HG03095 (cell line): ENCODE measurements around the gene KRT83.

ENCODE experiments used
- ATAC-seq: cut with Tn5 transposase; IDR thresholded peaks from one replicate; pipeline ENCODE4 v1.9.1; 2021; ENCODE audit warnings: moderate library complexity; ENCODE audit not compliant: unreplicated experiment

The KRT83 gene

DNA sequence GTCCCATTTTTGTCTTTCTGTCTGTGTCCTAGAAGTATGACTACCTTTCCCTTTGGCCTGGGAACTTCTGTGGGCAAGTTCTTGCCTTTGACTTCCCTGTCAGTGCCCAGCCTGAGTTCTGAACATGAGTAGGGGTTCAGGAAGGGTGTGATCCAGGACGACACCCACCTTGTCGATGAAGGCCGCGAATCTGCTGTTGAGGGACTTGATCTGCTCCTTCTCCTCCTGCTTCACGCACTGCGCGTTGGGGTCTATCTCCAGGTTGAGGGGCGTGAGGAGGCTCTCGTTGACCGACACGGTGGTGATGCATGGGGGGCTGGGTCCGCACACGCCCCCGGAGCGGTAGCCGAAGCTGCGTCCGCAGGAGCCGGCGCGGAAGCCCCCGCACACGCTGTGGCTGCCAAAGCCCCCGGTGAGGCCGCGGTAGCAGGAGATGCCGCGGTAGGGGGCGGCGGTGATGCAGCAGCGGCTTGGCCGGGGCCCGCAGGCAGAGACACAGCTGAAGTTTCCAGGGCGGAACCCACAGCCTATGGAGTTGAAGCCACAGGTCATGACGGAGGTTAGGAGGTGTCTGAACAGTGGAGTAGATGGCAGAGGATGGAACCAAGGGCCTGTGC lies at the start of gene KRT83:
Gene KRT83 (minus strand): TSS at position 615 of the 617 bp plus-strand sequence. CDS start 63 bp downstream, at position 552.
- no peak for ATAC-seq

DNA sequence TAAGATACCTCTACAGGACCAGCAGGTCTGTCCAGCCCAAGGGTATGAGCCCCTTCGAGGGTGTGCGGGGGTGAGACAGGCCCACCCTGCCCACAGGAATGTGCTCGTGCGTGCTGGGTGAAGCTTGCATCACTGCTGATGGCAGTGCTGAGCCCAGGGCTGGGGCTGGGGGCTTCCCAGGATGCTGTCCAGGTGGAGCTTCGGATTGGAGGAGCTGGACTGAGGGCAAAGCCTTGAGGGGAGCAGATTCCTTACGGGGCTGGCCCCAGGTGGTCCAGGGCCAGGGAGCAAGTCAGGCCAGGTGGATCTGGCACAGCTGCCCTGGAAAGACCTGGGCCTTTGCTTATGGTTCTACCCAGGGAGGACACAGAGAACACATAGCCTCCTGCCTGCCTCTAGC lies 48.6 kb upstream of the KRT83 start:
- ATAC-seq, result no peak

DNA sequence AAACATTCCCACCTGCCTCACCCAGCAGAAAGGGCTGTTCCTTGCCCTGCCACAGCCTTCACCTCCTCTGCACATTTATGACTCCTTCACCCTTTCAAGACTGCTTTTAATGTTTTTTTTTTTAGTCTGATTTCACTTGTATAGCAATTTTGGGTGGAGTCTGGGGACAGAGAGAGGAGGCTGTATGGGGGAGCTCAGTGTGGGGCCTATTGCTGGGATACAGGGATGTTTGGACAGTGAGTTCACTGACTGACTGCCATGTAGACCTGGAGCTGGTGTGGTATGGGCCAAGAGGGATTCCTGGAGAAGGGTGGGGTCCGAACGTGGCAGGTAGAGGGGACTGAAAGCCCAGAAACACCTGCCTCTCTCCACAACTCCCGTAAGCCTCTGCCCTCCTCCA lies 48.0 kb upstream of the KRT83 start:
- no peak for ATAC-seq

DNA sequence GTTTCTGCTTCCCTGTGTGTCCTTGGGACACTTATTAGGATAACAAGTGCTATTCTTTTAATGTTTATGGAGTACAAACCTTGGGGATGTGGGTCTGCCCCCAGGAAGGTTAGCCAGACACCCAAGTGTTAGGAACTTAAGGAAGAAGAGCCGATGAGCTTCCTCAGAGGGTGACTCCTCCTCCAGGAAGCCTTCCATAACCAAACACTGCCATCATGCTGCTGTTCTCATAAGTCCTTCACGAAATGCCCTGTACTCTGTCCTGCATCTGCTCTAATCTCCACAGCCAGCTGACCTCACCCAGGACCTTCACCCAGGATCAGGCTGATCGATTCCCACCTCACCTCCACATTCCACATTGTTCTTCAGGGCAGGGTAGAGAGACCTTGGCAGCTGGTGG lies 47.3 kb upstream of the KRT83 start:
- no peak for ATAC-seq

DNA sequence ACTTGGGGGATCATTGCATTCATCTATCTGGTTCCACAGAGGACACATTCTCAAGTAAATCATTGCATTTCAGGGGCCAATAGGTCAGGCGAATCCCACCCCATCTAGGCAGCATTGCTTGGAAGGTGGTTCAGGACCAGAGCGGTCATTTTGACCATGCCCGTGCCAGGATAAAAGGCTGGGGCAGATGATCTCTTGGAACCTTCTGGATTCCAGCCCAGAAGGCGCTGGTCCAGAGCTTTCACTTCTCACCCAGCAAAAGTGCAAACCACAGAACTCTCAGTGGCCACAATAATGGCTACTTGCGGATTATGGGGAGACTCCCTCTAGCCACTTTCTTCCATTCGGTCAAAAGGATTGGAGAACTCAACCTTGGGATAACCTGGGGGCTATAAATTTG lies 46.7 kb upstream of the KRT83 start:
- ATAC-seq, result no peak

DNA sequence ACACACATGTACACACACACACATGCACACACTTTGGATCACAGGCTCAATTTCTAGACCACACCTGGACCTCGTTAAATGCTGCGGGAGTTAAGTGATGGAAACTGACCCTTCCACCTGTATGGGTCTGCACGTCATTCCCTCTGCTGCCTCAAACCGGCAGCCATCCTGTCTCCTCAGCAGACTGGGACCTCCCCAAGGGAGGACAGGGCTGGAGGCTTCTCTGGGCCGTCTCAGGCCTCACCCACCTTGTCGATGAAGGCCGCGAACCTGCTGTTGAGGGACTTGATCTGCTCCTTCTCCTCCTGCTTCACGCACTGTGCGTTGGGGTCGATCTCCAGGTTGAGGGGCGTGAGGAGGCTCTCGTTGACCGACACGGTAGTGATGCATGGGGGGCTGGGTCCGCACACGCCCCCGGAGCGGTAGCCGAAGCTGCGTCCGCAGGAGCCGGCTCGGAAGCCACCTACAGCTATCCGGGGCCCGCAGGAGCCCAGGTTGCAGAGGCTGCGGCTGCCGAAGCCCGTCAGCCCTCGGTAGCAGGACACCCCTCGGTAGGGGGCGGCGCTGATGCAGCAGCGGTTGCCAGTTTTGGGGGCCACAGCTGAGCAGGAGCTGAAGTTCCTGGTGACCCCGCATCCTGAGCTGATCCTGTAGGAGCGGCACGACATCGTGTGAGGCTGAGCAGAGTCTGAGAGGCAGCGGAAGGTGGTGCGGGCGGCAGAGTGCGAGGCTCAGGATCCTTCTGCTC lies 45.7 kb upstream of the KRT83 start, which contains the start of gene KRT85:
Gene KRT85 (minus strand): TSS at position 744 of the 748 bp plus-strand sequence. CDS start 76 bp downstream, at position 668.
- no peak for ATAC-seq

DNA sequence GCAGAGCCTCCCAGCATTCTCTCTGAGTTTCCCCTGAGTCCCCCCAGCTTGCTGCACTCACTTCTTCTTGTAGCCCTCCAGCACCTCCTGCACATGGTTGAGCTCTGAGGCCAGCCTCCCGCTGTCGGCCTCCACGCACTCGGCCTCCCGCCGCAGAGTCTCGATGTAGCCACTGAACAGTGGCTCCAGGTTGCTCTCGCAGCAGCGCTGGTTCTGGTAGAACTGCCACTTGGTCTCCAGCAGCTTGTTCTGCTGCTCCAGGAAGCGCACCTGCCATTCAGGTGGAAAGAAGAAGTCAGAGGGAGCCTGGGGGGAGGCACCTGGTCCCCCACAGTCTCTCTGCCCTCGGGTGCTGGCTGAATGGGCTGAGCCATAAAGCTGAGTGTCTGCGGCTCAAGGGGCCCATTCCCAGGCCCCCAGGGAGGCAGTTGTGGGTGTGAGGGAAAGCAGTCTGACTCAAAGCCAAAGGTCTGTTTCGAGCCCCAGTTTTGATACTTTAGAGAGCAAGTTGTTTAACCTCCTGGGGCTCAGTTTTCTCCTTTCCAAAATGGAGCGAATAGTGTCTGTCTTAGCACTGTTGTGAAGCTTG lies 43.8 kb upstream of the KRT83 start:
- ATAC-seq, result no peak

DNA sequence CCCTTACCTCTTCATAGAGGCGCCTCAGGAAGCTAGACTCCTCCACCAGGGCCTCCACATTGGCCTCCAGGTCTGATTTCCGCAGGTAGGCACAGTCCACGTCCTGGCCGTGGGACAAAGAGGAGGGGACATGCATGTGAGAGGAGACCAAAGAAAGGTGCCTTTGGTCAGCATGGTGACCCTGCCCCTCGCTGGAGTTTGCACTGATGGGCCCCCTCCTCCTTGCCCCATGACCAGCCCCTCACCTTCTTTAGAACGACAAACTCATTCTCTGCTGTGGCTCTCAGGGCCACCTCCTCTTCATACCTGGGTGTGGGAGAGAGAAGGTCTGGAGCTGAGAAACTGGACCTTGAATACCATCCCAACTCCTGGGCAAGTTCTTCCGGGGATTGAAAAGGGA lies 42.9 kb upstream of the KRT83 start:
- ATAC-seq, result no peak

DNA sequence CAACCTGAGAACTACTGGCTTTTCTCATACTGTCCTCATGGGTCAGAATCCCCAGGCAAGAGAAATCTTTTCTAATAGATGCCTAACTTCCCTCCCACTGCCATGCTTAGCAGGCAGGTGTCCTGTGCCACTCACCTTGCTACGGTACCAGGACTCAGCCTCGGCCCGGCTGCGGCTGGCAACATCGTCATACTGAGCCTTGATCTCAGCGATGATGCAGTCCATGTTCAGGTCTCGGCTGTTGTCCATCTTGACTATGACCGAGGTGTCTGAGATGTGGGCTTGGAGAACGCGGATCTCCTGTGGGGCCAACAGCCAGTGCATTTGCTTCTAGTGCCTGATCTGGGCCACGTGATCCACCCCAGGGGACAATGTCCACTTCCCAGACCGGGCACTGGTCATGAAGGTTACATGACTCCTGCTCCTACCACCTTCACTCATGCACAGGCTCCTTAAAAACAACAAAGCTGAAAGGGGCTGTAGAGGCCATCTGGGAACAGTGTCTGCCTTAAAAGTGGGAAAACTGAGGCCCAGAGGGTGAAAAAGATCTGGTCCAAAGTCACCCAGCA lies 42.0 kb upstream of the KRT83 start:
- no peak for ATAC-seq

DNA sequence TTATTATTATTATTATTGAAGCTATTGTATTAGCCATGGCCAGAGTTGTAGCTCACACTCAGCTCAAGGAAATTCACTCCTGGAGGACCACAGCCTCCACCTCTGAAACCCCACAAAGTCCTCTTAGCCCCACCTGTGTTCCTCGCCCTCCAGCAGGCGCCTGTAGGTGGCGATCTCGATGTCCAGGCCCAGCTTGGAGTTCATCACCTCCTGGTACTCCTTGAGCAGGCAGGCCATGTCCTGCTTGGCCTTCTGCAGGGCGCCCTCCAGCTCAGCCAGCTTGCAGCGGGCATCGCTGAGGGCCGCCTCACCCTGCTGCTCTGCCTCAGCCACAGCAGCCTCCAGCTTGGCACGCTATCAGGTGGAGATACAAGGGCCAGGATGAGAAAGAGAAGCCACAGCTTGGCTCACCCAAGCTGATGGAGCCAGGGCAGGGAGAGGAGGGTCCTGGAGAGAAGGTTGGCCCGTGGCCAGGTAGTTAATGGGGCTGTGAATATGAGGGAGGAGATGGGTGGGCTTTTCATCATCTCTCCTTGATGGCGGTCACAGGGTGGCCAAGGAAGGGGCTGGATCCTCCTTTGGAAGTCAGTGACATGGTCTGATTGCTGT lies 41.0 kb upstream of the KRT83 start:
- no peak for ATAC-seq

DNA sequence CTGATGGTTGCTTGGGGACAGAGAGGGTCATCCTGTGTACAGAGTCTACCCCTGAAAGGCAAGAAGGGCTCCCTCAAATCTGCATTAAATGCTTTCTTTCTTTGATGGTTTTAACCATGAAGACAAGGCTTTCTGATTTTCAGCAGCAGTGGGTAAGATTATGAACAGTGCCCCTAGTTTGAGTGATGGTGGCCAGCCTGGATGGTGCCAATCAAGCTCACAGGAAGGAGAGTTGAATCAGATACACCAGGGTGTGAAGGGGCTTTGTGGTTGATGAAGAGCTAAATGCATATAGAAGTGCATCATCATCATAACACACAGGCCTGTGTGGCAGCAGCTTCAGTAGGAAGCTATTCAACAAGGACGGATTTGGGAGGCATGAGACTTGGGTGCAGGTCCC lies 40.4 kb upstream of the KRT83 start:
- no peak for ATAC-seq

DNA sequence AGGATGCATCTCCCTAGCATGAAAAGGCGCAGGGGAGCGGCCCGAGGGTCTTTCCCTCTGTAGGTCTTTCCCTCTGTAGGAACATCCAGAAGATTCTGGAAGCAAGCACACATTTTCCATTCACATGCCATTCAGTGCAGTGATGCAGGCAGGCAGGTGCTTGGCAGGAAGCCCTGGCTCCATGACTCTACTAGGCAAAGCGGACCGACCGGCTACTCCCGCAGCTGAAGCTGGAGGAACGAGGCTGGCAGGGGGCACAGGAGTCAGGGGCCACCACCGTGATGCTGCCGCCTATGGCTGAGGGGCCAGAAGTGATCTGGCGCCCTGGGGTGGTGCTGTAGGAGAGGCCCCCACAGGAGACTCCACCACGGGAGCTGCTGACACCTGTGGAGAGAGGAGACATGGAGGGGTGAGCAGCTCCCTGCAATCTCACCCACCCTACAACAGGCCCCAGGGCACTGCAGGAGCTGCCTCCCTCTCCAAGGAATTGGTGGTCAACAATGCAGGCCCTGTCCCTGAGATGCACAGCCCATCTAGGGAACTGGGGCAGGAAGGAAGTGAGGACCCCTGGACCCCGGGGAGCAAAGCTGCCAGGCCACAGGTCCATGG lies 39.6 kb upstream of the KRT83 start:
- no peak for ATAC-seq

DNA sequence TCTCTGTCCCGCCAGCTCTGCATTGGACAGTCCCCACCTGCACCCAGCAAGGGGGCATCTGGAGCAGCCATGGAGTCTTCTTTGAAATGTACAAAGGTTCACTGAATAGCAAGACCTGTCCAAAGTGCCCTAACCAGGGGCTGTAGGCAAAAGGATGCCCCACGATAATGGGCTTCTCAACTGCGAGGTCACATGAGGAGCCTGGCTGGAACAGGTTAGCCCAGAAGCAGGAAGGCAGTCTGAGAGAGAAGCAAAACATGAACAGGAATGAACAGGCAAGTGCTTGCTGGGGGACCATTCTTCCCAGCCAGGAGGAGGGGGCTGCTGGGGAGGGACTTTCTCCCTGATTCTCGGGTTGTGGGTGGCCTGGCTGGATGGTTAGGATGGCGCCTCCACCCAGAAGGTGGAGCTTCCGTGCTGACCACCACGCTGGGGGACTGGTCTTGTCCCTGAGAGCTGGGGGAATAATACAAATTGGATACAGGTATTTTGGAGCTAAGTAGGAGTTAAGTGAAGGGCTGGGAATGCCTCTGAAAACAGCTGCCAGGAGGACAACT lies 39.0 kb upstream of the KRT83 start:
- ATAC-seq, result no peak

DNA sequence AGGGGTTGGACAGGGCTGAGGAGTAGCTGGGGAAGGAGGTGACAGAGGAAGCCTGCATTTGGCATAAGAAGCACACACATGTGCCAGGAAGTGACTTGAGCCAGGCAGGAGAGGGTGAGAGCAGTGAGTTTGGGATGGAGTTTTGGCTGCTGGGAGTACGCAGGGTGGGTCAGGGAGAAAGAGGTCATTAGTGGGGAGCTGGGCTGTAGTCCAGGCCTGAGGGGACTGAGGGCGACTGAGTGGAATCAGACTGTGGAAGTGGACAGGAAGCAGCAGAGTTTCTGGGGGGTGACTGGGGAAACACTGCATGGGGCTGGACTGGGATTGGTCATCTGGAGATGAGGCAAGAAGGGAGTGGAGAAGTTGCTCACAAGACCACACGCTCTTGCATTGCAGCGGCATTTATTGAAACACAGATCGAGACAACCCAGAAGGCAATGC lies 38.4 kb upstream of the KRT83 start:
- no peak for ATAC-seq

DNA sequence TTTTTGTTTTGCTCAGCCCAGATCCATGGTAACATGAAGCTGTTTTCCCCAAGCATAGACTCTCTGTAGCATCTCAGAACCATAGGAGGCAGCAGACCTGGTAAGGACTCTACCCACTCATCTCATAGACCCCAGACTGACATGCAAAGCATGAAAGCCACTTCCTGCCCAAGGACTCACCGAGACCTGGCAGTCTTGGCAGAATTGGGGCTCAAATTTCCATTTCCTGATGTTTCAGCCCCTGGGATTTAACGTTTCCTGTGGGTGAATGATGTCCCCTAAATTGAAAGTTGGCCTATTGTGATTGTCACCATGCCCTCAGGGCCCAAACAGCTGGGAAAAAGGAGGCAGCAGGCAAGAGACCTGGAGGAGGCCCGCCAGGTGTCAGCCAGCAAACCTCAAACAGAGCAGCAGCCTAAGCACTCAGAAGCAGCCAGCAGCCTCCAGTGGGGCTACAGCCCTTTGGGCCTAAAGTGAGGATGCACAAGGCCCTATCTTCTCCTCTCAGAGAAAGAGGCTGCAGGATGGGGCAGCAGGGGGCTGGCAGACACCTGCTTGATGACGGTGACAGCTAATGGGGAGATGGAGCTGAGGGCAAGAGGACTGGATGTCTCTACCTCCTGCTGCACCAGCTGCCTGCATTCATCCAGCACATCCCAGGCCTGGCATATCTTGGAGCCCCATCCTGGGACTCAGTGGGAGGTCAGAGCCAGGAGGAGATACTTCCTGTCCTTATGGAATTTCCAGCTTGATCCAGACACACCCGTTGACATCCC lies 37.6 kb upstream of the KRT83 start:
- ATAC-seq, result peak; percentile 88

DNA sequence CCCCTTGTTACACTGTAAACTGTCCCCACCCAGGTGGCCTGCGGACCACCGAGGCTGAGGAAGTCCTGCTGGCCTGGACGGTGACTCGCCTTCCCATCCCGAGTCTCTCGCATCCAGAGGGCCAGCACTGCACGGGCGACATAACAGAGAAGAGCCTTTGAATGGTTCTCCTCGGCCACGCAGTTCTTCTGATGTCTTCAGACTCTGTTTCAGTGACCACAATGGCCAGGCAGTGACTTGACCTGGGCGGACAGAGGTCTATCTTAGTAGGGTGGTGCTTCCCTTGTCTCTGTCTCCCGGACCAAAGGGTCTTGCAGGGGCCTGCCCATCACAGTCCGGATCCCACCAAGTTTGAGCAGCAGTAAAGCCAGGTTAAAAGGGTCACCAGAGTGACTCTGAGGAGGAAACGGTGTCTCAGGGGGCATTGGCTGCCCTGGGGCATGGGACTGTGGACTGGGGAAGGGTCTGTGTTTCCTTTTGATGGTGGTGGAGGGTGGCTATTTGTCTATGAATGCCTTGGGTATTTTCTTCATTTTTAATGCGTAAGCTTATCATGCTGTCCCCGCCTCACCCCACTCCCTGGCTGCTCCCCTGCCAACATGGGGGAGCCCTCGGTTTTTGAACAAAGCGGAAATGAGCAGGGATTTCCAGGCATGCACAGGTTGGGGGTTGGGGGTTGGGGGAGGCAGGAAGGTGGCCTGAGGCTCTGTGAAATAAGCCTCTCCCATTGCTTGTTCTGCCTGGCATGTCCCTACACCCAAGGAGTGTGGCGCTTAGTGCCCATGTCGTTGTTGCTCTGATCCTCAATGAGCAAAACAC lies 35.8 kb upstream of the KRT83 start:
- ATAC-seq, result no peak

DNA sequence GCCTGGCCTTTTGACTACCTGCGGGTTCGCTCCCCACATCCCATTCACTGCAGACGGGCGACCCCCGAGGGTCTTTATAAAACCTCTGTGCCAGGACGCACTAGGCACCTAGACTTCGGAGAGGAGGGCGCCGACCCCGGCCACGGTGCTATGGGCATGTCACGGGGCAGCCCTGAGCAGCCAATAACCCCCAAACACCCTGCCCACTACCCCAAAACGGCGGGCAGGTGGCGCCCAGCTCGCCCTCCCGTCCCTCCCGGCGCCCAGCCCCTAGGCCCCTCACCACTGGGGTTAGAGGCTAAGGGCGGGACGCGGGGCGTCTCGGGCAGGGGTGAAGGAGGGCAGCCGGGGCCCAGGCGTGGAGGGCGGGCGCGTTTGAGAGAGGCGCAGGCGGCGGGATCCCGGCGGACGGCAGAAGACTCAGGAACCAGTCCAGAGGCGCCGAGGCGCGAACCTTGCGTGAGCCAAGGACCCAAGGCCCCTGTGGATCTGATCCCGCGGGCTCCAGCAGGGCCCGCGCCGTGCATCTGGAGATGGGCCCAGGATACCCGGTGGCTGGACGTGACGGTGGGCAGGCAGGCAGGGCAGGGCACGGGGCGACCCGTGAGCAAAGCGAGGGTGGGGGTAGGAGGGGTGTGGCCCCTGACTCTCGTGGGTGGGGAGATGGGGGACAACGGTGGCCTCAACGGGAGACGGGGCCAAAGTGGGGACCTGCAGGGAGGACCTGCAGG lies 35.0 kb upstream of the KRT83 start:
- no peak for ATAC-seq

DNA sequence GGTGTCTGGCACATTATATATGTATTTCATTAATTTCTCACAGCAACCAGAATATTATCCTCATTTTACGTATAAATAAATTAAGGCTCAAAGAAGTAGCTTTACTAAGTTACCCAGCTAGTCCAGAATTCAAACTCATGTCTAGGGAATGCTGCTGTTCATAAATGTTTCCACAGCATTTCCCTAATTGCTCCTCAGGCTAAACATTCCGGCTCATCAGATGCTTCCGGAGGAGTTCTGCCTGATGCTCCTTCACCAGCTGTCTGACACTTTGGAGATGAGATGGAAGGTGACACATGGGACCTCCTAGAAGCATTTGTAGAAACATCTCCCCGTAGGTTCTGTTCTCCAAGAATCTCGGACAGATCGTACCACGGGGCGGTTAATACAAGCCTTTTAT lies 34.0 kb upstream of the KRT83 start:
- ATAC-seq, result no peak
